Stimulated activated CD4-positive, alpha-beta T cell treated with anti-CD3 and anti-CD28 coated beads, TNF-alpha, amount 100 ng/mL, for 48 hours (primary cell): ENCODE measurements around the gene SLC5A2.
"Not testable (repeated sequence)": the region's sequence is repeated elsewhere in the genome, so short reads cannot be mapped to it uniquely, and the experiment has no call there.

Experiments used
- DNase-seq, 3 donors: peaks; one replicate each; pipeline ENCODE4 v3.0.0-alpha.2; 2020; ENCODE audit warnings: low read depth in 3 of 3

Gene SLC5A2

GRCh38 chr16:31483081-31483480 is at the start of gene SLC5A2:
SLC5A2 (plus strand) TSS chr16:31483123; CDS start chr16:31483137, 14 bp downstream.
- no peak for DNase-seq

GRCh38 chr16:31435341-31436220 is 47.3 kb upstream of the SLC5A2 start:
- DNase-seq, result no peak

- no peak for DNase-seq
Observed at GRCh38 chr16:31436221-31437045, 46.5 kb upstream of the SLC5A2 start.

GRCh38 chr16:31438414-31438813 is 44.5 kb upstream of the SLC5A2 start:
- no peak for DNase-seq

GRCh38 chr16:31439023-31439422 is 43.9 kb upstream of the SLC5A2 start:
- not testable (repeated sequence) for DNase-seq

- no peak for DNase-seq
Observed at GRCh38 chr16:31439519-31439918, 43.4 kb upstream of the SLC5A2 start.

GRCh38 chr16:31440516-31441184 is 42.3 kb upstream of the SLC5A2 start:
- no peak for DNase-seq

GRCh38 chr16:31441956-31442355 is 41.0 kb upstream of the SLC5A2 start:
- no peak for DNase-seq

- DNase-seq, result not testable (repeated sequence)
Observed at GRCh38 chr16:31445931-31446330, 37.0 kb upstream of the SLC5A2 start.

- no peak for DNase-seq
Observed at GRCh38 chr16:31451201-31451600, 31.7 kb upstream of the SLC5A2 start.

- DNase-seq, result no peak
Observed at GRCh38 chr16:31451681-31452351, 31.1 kb upstream of the SLC5A2 start.

GRCh38 chr16:31452631-31453106 is 30.3 kb upstream of the SLC5A2 start:
- DNase-seq, result no peak

GRCh38 chr16:31453255-31454204 is 29.4 kb upstream of the SLC5A2 start:
- DNase-seq, result no peak

GRCh38 chr16:31455601-31456314 is 27.2 kb upstream of the SLC5A2 start:
- DNase-seq, result no peak

- no peak for DNase-seq
Observed at GRCh38 chr16:31456988-31457360, 25.9 kb upstream of the SLC5A2 start.

GRCh38 chr16:31458073-31458843 is 24.7 kb upstream of the SLC5A2 start:
- DNase-seq, result peak in 1 of 3 donors; percentile 33

GRCh38 chr16:31458844-31459686 is 23.9 kb upstream of the SLC5A2 start, which contains the start of gene ARMC5:
ARMC5 (plus strand) TSS chr16:31459501; CDS start chr16:31459525, 24 bp downstream.
- peak; percentile 84 to 96 (median 92) for DNase-seq
